ENCODE results near the gene PCDHB10.
A peak's percentile ranks its signal among the peaks of the same experiment; 100 is the strongest.
"Not testable (repeated sequence)": the region's sequence is repeated elsewhere in the genome, so short reads cannot be mapped to it uniquely, and the experiment has no call there.

Gene PCDHB10

GRCh38 chr5:141186897-141187512, 5.1 kb upstream of the PCDHB10 start, which contains the start of gene PCDHB9:
Gene PCDHB9, plus strand, starts transcription at chr5:141187161. Its CDS starts 158 bp downstream, at chr5:141187319.
- peak in 1 of 51 donors; percentile 15 for DNase-seq

GRCh38 chr5:141188682-141189081, 3.5 kb upstream of the PCDHB10 start:
- not testable (repeated sequence) for DNase-seq

GRCh38 chr5:141189131-141189530, 3.0 kb upstream of the PCDHB10 start:
- not testable (repeated sequence) for DNase-seq

GRCh38 chr5:141194332-141194731, 2.2 kb downstream of the PCDHB10 start:
- not testable (repeated sequence) for DNase-seq

- no peak for DNase-seq
Observed at GRCh38 chr5:141196363-141196762, 4.2 kb downstream of the PCDHB10 start.

- no peak for DNase-seq
Observed at GRCh38 chr5:141199359-141200235, 7.4 kb downstream of the PCDHB10 start, which contains the start of gene PCDHB11. Gene PCDHB11, plus strand, starts transcription at chr5:141199627. Its CDS starts 148 bp downstream, at chr5:141199775.

GRCh38 chr5:141201126-141201525, 9.0 kb downstream of the PCDHB10 start:
- DNase-seq = not testable (repeated sequence)

GRCh38 chr5:141201646-141202045, 9.5 kb downstream of the PCDHB10 start:
- DNase-seq = not testable (repeated sequence)

GRCh38 chr5:141208478-141208877, 16.3 kb downstream of the PCDHB10 start, which contains the start of gene PCDHB12:
Gene PCDHB12, plus strand, starts transcription at chr5:141208719. Its CDS starts 189 bp downstream, at chr5:141208908.
- DNase-seq = no peak

- DNase-seq = not testable (repeated sequence)
Observed at GRCh38 chr5:141210281-141210680, 18.1 kb downstream of the PCDHB10 start.

GRCh38 chr5:141210849-141211248, 18.7 kb downstream of the PCDHB10 start:
- DNase-seq = not testable (repeated sequence)

GRCh38 chr5:141213656-141214339, 21.6 kb downstream of the PCDHB10 start, which contains the start of gene PCDHB13:
Gene PCDHB13, plus strand, starts transcription at chr5:141213919. Its CDS starts 205 bp downstream, at chr5:141214124.
- DNase-seq = peak in 10 of 51 donors; percentile 3 to 33 (median 12)

GRCh38 chr5:141214583-141214982, 22.4 kb downstream of the PCDHB10 start:
- not testable (repeated sequence) for DNase-seq

GRCh38 chr5:141215504-141215903, 23.4 kb downstream of the PCDHB10 start:
- DNase-seq = not testable (repeated sequence)

- DNase-seq = not testable (repeated sequence)
Observed at GRCh38 chr5:141216035-141216434, 23.9 kb downstream of the PCDHB10 start.

GRCh38 chr5:141223112-141223783, 31.1 kb downstream of the PCDHB10 start, which contains the start of gene PCDHB14:
Gene PCDHB14, plus strand, starts transcription at chr5:141223343. Its CDS starts 163 bp downstream, at chr5:141223506.
- DNase-seq = no peak

GRCh38 chr5:141224844-141225243, 32.7 kb downstream of the PCDHB10 start:
- DNase-seq = not testable (repeated sequence)

GRCh38 chr5:141225421-141225820, 33.3 kb downstream of the PCDHB10 start:
- not testable (repeated sequence) for DNase-seq

- DNase-seq = no peak
Observed at GRCh38 chr5:141234109-141234667, 42.0 kb downstream of the PCDHB10 start.

- DNase-seq = not testable (repeated sequence)
Observed at GRCh38 chr5:141235922-141236321, 43.8 kb downstream of the PCDHB10 start.

Measured in hypothalamus (tissue), 51 donors.